IPS-NIHi11 (cell line): ENCODE data around the gene SMAD6.

Source experiments
- DNase-seq: peaks from one replicate; pipeline ENCODE4 v3.0.0; 2012; ENCODE audit warnings: mixed read lengths, low spot score

Gene SMAD6

DNA sequence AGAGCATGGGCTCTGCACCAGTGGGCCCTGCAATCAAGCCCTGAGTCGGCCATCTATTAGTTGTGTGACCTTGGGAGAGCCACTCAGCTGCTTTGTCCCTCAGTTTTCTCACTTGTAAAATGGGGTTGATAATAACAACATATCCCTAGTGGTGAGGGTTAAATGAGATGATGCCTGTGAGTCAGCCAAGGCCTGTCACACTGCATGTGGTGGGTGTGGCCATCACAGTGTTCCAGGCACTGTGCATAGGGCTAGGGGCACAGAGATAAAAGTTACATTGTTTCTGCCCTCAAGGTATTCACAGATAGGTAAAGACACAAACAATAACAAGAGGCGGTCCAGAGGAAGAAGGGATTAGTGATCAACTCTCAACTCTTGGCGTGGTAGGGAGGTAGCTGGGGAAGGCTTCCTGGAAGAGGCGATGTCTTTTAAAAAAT lies 19.5 kb downstream of the SMAD6 start:
- DNase-seq, result no peak

DNA sequence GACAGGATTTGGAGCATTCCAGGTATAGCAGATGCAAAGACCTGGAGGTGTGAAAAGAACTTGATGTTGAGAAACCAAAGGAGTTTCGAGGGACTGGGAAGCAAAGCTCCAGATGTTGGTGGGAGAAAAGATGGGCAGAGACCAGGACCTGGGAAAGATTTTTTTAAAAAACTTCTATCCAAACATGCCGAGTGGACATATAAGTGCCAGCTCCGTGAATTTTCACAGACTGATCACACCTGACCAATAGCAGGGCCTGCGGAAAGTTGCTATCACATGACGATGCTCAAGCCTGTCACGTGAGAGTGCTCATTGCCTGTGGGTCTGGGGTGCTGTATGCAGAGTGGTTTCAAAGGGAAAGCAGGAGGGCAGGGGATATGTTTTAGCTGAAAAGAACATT lies 19.9 kb downstream of the SMAD6 start:
- DNase-seq, result no peak

GRCh38 chr15:66722757-66723540 lies 20.9 kb downstream of the SMAD6 start:
- no peak for DNase-seq

- no peak for DNase-seq
Observed at GRCh38 chr15:66723826-66724731, 22.0 kb downstream of the SMAD6 start.

DNA sequence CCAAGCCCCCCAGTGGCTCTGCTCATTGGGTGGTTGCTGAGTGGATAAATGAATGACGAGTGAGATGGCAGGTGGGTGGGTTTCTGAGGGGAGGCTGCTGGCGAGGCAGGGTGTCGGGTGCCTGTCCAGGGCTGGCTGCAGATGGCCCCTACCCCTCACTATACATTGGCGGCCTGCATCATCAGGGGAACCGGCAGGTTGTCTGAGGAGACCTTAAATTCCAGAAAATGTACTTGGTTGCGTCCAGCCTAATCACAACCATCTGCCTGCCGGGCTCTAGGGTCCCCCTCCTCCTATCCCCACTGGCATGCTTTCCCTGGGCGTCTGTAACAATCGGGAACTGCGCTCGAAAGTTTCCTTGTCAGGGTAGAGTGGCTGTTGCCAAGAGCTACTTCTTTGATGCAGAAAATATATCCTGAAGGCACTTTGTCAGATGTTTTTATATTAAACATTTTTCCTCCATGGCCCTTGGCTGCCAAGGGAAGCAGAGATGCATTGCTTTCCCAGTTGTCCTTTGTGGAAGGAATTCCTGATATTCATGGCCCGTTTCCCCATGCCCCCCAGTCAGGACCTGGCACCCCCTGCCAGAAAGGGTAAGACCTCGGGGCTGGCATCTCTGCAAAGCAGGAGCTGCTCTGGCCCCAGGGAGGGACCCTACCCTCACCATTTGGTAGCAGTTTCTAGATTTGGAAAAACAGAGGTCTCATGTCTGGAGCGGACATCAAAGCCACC lies 22.9 kb downstream of the SMAD6 start:
- DNase-seq, result no peak

GRCh38 chr15:66725464-66725785 lies 23.4 kb downstream of the SMAD6 start:
- no peak for DNase-seq

GRCh38 chr15:66726386-66726785 lies 24.4 kb downstream of the SMAD6 start:
- no peak for DNase-seq

DNA sequence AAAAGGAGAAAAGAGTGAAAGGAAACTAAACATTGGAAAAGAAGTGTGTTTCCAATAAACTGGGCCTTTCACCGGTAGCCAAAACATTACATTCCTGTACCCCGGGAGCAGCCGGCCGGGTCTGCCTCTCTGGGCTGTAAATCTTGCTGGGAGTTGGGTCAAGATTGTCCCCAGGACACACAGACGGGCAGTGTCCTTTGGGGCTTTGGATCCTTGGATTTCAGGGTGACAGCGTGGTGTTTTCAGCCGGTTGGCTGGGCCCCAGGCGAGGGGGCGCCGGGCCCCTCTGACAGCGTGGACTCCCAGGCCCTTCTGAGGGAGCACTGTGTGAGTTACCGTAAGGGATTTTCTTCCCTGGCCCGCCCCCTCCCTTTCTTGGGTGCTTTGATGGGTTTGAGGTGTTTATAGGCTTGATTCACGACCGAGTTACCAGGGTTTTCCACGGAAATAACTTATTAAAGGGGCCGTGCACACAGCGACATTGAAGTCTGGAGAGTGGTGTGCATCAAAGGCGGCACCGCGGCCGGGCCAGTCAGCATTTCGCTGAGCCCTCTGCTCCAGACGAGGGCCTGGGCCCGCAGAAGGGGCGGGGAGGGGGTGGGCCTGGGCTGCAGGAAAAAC lies 27.4 kb downstream of the SMAD6 start:
- no peak for DNase-seq

- no peak for DNase-seq
Observed at GRCh38 chr15:66730168-66731021, 28.4 kb downstream of the SMAD6 start.

GRCh38 chr15:66733976-66734375 lies 31.9 kb downstream of the SMAD6 start:
- DNase-seq, result no peak

GRCh38 chr15:66734961-66735908 lies 33.2 kb downstream of the SMAD6 start:
- DNase-seq, result no peak

DNA sequence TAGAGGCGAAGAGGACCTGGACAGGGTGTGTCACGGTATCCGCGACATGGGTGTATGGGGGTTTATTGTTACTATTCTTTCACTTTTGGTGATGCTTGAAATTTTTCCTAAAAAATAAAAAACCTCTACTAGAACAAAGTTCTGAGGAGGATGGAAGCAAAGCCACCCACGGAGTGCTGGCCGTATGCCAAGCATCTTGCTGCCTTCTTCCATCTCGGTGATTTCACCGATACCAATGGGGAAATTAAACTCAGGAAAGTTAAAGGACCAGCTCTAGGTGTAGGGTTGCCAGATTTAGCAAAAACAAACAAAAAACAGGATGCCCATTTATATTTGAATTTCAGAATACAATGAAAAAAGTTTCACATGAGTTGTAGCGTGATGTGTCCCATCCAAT lies 33.9 kb downstream of the SMAD6 start:
- DNase-seq, result no peak

- no peak for DNase-seq
Observed at GRCh38 chr15:66737243-66738010, 35.4 kb downstream of the SMAD6 start.

DNA sequence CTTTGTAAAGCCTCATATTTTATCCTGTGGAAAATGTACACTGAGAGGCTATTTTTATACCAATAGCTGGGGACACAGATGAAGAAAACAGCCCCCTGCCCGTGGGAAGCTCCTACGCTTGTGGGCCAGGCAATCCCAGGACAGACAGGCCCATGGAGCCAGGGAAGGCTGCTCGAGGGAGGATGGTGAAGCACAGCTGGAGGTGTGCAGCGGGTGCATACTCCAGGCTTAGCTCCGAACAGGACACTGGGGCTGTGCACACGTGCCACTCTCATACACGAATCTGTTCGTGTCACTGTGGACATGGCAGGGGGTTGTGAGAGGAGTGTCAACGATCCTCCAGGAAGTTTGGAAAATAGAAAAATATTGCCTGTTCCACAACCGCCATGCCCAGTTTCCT lies 36.1 kb downstream of the SMAD6 start:
- no peak for DNase-seq

DNA sequence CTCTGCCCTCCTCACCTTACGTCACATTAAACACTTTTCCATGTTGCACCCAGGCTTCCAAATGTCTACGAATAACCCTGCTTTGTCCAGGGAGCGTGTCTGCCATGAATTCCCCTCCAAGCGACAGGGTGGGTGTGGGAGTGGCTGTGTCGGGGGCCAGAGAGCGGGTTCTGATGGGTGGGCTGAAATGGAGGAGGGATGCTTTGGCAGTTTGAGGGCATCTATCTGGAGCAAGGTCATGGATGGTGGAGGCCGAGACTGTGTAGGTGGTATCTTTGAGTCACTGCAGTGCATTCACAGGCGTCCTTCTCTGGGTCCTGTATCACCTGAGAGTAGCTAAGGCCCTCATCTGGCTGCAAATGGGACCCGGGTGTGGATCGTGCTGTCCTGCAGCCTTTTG lies 36.6 kb downstream of the SMAD6 start:
- no peak for DNase-seq

DNA sequence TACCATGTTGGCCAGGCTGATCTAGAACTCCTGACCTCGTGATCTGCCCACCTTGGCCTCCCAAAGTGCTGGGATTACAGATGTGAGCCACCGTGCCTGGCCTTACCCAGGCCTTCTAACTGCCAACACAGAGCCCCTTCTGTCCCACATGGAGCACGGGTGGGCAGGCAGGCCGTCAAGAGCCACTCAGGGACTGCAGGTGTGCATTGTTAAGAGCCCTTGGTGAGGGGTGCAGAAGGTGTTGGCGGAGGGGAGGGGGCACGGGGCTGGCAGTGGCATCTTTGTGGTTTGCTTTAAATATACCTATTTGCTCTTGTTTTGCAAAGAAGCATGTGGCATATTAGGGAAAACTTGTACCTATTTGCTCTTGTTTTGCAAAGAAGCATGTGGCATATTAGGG lies 37.3 kb downstream of the SMAD6 start:
- DNase-seq, result no peak

DNA sequence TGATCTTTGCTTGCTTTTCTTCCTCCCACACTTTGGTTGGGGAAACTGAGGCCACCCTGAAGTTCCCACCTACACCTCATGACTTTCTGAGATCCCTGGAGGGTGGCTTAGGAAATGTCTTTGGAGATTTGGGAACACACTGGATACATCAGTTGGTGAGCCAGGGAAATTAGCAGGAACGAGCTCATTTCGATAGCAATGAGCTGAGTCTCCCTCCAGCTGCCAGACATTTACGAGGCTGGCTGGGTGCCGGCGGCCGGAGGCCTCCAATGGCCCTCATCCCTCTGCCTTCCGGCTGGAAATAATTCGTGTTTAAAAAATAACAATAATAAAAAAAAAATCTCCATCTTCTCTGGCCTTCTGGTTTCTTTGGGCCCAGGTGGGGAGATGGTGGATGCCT lies 38.8 kb downstream of the SMAD6 start:
- DNase-seq, result no peak

DNA sequence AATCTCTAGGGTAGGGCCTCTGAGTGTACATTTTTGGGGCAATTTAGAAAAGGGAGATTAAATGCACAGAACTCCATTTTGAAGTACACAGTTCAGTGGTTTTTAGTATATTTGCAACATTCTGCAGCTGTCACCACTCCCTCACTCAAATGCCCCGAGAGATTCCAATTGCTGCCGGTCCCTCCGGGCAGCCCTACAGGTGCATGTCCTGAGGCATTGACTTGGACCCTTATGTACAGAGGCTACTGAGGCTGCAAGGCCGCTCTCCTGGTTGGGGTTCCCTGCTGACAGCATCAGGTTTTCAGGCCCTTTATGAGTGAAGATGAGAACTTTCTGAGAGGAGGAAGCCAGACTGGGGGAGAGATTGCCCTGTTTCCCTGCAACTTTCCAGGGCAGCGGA lies 39.6 kb downstream of the SMAD6 start:
- DNase-seq, result no peak

- DNase-seq, result no peak
Observed at GRCh38 chr15:66742286-66742685, 40.2 kb downstream of the SMAD6 start.
